ENCODE data around the gene RBM48.

GRCh38 chr7:92586841-92587240 is 58.2 kb downstream of the RBM48 start:
- no peak for TF ChIP-seq JUN (IDR thresholded peaks at IDR 0.05; ENCODE audit: borderline replicate concordance, insufficient read depth, insufficient read length, low read depth)
- no peak for TF ChIP-seq CTCF (IDR thresholded peaks at IDR 0.05; ENCODE audit: extremely low read depth in 1 of 2, insufficient read depth in 1 of 2, low read depth in 1 of 2, low read length in 2 of 2)
- TF ChIP-seq, protein P1, sequence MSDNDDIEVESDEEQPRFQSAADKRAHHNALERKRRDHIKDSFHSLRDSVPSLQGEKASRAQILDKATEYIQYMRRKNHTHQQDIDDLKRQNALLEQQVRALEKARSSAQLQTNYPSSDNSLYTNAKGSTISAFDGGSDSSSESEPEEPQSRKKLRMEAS (IDR thresholded peaks at IDR 0.05; ENCODE audit: insufficient read depth, insufficient read length): no peak
- no peak for TF ChIP-seq EZH2 (IDR thresholded peaks at IDR 0.05; ENCODE audit: borderline replicate concordance, low read depth, low read length, severe bottlenecking)
- TF ChIP-seq POLR2A (IDR thresholded peaks at IDR 0.05; ENCODE audit: low read depth, low read length): no peak
- no peak for TF ChIP-seq POLR2AphosphoS5 (IDR thresholded peaks at IDR 0.05; ENCODE audit: insufficient read depth, low read depth, low read length)
- no peak for TF ChIP-seq MYC (IDR thresholded peaks at IDR 0.05; ENCODE audit: low read depth, low read length)
